ENCODE measurements around the gene PDE3B.

GRCh38 chr11:14622223-14622954 is 21.2 kb upstream of the PDE3B start:
- TF ChIP-seq CTCF (IDR thresholded peaks at IDR 0.05) (no peak), POLR2A (IDR thresholded peaks at IDR 0.05) (no peak)

All from testis (tissue), 2 donors.